Hematopoietic multipotent progenitor cell treated with erythropoietin and hydrocortisone succinate and interleukin-3 and kit ligand, for 8 days (in vitro differentiated cells): ENCODE results near the gene SORCS2.

Experiments used
- DNase-seq: peaks from one replicate; pipeline ENCODE4 v3.0.0-alpha.2; 2015

Gene SORCS2

DNA sequence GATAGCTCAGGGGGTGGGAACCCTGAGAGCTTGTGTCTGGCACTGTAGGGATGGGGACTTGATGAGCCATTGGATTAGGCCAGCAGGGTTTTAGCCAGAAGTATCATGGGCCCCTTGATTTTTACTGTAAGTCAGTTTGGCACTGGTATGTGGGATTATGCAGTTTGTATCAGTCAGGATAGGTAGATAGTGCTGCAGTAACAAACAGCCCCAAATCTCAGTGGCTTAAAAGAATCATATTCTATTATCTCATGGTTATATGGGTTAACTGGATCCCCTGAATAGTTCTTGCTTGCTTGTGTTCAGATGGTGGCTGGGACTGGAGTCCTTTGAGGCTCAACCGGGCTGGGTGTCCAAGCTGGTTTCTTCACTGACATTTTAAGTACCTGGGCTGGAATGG lies 56.5 kb downstream of the SORCS2 start:
- DNase-seq, result no peak

DNA sequence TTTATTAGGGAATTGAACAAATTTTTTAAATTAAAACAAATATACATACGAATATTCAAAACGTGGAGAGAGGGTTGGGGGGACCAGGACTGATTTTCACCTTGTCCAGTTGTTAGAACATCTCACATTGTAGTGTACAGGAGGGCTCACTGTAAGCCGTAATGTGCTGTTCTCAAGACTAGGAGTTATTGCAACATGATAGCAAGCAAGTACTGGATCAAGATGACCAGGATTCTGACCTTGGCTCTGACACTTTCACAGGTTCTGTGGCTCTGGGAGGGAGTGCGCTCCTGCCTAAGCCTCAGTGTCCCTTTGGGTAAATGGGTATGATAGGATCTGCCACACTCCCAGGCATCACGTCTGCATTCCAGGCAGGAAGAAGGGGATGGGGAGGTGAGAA lies 59.0 kb downstream of the SORCS2 start:
- no peak for DNase-seq

DNA sequence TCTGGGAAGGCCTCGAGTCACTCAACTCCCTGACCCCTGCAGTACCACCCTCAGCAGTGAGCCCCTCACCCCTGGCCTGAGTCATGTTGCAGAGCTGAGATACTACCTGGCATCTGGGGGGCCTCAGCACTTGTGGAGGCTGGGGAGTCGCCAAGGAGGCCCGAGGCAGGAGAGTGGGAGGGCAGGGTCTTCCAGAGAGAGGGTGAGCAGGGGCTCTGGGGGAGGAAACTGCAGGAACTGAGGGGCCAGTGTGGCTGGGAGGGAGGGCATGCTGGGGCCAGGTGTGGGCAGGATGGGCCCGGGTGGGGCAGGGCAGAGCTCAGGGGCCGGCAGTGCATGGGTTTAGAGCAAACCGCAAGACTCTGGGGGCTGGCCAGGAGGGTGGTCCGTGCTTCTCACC lies 59.7 kb downstream of the SORCS2 start:
- no peak for DNase-seq

DNA sequence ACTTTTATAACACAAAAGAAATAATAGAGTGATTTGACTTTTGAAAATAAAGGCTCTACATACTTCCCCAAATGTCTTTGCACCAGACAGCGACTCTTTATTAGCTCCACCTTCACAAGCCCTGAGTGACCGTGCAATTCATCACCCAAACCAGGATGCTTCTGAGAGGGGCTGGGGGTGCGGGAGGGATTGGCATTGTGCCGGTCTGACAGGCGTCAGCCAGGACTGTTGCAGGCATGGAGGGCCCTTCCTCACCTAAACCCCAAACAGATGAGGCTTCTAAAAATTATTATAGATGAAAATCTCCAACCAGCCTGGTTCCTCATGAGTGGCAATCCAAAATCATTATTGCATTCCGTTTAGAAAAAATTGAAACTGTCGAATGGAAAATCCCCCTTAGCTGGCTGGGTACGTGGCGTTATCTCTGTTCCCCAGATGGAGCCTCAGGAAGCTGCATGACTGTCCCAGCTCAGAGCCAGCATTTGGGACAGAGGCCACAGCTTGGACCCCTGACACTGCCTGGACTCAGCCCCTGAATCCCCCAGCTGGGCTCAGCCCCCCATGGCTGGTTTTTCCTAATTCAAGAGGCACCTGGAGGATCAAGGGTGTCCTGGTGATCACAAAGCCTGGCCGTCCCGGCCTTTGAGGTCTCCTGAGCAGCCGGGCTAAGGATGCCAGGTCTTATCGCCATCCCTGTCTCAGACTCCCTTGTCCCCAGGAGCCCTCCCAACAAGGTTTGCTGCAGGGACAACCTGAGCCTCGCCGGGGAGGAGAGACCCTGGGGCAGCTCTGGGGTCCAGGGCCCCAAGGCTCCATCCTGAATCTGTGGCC lies 60.4 kb downstream of the SORCS2 start:
- DNase-seq, result peak; percentile 9

DNA sequence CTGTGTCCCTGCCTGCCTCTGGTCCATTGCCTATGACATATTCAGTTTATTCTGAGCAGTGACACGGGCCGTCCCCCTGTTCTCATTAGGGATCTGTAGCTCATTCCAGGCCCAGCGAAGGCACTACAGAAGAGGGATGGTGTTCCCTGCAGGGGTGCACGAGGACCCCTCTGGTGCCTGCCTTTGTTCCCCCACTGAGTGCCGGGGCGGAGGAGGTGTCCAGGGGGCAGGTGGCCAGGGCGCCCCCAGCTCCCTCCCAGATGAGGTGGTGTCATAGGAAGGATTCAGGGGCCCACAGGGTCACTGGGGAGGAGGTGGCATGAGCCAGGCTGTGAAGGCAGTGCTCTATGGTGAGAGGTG lies 61.0 kb downstream of the SORCS2 start:
- DNase-seq, result no peak

DNA sequence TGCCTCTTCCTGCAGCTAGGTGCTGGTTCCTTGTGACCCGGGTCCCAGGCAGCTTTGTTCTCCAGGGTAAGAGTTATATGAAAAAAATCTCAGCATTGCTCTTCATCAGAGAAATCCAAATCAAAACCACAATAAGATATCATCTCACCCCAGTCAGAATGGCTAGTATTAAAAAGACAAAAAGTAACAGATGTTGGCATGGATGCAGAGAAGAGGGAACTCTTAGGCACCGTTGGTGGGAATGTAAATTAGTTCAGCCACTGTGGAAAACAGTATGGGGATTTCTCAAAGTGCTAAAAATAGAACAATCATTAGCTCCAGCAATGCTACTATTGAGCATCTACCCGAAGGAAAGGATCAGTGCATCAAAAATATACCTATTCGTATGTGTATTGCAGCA lies 61.5 kb downstream of the SORCS2 start:
- DNase-seq, result no peak

DNA sequence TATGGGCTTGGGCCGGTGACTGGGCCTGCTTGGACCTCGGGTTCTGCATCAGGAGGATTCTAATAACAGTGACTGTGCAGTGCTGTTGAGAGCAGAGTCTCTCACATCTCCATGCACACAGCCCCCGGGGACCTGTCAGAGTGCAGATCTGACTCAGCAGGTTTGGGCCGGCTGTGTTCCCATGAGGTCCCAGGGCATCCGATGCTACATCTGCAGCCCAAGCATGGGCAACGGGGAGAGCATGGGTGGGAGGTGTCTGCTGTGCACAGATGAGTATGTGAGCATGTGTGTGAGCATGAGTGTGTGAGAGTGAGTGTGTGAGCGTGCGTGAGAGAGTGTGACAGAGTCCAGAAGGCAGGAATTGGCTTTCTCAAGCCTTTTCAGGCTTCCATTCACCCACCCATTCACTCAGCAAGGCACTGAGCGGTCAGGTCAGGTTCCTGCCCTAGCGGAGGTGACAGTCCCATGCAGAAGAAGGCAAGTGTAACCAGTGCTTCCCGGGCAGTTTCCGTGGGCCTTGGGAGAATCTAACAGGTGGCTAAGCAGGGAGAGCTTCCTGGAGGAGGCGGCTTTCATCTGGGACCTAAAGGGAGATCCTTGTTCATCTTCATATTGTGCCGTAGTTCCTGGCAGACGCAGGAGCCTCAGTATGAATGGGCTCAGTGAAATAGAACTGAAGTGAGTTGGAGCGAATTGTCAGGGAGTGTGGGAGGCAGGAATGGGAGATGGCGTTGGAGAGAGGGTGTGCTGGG lies 62.6 kb downstream of the SORCS2 start:
- DNase-seq, result no peak

DNA sequence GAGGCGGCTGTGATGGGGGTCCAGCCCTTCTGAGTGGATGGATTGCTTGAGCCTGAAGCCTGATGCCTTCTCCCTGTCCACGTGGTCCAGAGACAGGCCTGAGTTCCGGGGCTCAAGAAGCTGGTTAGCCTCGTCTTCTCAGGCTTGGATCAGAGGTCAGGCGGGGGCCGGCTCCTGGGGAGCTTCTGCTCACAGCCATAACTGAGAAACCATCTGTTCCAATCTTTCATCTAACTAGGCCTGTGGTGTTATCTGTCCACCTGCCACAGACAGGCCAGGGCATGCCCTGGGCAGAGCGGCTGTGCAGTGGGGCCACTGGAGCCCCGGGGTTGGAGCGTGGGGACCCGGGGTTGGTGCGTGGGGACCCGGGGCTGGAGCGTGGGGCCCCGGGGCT lies 63.1 kb downstream of the SORCS2 start:
- DNase-seq, result peak; percentile 5

DNA sequence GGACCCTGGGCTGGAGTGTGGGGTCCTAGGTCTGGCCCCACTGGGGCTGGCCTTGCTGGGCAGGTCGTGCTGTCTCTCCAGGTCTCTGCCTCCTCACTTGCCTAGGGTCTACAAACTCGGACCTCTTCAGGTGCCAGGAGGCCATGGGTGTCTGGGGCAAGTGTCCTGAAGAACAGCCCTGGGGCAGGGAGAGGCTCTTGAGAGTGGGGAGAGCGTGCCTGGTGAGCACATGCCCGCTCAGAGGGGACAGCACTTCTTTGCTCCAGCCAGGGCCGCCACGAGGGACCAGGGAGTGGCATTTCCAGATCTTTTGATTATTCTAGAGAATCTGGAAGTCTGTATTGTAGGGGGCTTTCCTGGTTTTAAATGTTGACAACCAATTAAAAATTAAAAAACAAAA lies 63.7 kb downstream of the SORCS2 start:
- no peak for DNase-seq

DNA sequence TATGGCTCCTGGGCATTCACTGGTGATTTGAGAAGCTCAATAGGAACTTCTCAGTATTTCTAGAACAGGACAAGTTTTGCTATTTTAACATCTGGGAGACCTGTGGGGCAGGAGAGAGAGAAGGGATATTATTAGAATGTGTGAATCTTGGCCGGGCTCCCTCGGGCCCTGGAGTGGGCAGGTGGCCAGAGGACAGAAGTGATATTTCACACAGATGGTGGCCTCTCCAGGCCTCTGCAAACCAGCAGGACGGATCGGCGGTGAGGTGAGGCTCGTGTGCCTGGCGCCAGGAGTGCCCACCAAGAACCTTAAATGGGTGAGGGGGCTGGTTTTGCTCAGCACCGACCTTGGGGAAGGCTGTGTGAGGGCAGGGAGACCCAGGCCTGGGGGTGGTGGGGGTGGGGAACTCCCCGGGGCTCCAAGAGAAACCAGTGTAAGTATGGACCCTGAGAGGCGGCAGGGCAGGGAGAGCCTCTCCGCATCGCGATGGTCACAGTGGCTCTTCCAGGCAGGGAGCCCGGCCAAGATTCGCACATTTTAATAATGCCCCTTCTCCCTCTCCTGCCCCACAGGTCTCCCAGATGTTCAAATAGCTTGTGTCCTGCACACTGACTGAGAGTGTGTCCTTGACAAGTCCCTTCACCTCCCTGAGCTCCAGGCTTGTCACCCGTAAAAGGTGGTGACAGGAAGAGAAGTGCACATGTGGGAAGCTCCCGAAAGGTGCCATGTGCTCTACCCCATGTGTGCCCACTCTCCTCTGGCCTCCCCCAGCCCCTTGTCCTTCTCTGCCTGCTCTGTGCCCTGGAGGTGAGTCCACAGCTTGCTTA lies 64.9 kb downstream of the SORCS2 start:
- DNase-seq, result no peak

DNA sequence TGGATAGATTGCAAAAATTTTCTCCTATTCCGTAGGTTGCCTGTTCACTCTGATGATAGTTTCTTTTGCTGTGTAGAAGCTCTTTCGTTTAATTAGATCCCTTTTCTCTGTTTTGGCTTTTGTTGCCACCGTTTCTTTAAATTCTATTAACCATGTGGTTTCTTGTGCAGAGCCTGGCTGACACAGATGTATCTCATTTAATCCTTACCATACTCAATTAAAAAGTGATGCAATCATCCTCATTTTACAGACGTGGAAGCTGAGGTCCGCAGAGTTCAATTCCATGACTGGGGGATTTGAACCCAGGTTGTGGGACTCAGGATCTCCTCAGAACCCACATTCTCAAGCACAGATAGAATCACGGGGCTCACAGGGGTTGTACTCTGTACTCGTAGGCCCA lies 66.7 kb downstream of the SORCS2 start:
- no peak for DNase-seq

DNA sequence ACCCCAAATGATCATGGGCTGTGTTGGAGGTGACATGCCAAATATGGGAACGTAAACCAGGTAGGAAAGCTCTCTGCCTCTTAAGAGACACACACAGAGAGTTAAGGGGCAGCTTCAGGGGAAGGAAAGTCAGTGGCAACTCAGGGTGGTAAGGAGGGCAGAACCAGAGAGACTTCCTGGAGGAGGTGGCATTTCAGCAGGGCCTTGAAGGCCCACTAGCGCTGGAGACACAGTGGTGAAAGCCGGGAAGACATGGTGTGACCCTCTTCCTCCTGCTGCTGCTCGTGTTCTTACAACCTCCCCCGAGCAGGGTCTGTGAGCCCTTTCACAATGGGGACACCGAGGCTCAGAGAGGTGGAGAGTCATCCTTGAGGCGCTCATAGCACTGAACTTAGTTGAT lies 68.2 kb downstream of the SORCS2 start:
- DNase-seq, result no peak

DNA sequence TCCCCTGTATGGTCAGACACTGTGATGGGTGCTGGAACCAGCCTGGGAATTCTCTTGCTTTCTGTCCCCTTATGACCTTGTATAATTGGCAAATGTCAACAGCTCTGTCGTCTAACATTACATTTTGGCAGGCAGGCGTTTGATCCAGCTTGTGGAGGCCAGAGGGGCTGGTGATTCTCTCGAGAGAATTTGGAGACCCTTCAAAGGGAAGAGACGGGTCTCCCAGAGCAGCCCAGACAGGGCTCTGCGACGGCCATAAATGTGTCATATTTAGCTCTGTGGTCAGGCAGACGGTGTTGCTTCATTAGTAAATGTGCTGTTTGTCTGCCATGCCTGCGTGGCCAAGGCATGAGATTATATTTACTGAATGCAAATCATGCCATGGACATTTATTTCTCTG lies 68.7 kb downstream of the SORCS2 start:
- DNase-seq, result no peak

DNA sequence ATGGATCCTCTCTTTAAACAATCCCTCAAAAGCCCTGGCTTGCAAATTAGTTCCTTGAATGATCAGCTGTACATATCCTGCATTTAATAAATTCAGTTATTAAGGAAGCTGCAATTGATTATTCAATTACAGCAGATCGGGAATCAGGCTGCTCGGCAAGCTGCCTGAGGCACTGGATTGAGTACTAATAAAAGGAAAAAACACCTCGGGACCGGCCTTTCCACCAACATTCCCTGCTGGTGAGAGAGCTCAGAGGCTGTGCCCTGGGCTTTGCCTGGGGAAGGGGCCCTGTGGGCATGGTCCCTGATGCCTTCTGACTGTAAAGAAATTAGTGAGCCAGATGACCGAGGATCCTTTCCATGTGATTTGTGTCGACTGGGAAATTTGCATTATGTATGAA lies 69.2 kb downstream of the SORCS2 start:
- no peak for DNase-seq

DNA sequence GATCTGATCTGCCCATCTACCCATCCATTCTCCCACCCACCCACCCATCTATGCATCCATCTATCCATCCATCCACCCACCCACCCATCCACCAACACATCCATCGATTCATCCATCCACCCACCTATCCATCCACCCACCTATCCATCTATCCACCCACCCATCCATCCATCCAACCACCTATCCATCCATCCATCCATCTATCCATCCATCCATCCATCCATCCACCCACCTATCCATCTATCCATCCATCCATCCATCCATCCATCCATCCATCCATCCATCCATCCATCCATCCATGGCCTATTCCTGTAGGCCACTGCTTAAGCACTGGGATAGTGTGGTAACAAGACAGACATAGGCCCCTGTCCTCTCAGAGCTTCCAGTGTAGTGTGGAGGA lies 69.8 kb downstream of the SORCS2 start:
- DNase-seq, result no peak

DNA sequence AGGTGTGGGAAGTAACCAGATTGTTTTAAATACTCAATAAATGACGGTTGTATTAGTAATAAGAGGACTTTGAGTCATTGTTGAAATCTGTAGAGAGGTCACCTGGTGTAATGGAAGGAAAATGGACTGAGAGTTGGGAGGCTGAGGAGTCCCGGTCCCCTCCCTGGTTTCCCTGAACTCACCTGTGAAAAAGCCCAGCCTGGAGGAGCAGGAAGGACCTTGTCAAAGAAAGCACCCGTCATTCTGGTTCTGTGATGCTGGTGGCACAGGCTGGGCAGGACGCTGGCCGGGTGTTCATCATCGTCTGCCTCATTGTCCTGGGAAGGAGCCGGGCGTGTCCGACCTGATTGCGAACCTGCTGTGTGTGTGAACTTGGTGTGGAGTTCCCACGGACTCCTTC lies 70.8 kb downstream of the SORCS2 start:
- DNase-seq, result no peak

DNA sequence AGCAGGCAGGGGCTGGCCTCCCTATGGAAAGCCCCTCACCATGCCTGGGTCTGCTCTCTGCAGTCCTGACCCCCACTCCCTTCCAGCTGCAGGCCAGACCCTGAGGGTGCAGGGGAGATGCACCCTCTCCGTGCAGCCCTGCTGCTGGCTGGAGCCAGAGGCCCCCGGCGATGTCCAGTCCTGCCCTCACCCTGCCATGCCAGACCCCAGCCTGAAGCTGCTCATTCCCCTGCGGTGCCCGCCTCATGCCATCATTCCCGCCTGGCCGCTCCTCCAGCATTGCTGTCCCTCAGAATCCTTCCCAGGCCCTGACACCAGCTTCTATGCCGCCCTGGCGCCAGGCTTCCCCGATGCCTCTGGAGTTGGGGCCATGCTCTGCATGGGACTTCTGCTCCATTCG lies 72.4 kb downstream of the SORCS2 start:
- no peak for DNase-seq

DNA sequence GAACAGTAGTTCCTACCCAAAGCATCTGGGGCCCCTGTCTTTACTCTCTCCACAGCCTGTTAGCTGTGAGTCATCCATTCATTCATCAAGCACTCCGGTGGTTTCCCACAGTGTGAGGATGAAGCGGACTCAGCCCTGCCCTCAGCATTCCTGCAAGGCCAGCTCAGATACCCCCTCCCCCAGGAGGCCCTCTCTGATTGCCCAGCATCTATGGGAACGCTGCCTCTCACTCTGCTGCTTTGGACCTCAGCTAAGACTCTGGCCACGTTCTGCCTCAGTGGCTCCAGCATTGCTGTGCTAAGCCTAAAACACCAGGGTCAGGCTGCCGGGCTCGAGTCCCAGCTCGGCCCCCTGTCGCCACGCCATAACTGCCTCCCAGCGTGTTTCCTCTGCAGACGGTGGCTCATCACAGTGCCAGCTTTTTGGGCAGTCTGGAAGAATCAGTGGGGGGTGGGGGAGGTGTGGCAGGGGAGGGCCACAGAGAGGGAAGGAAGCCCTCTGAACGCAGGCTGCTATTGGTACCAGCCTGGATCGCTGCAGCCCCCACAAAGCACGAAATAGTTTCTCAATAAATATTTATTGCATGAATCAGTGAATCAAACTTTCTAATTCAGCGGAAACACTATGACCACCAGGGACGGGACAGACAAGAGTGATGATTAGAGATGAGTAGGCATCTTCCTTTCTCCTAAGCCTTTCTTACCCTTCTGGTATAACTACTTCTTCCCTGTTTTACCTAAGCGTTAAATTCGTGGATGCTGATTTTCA lies 74.4 kb downstream of the SORCS2 start:
- no peak for DNase-seq

DNA sequence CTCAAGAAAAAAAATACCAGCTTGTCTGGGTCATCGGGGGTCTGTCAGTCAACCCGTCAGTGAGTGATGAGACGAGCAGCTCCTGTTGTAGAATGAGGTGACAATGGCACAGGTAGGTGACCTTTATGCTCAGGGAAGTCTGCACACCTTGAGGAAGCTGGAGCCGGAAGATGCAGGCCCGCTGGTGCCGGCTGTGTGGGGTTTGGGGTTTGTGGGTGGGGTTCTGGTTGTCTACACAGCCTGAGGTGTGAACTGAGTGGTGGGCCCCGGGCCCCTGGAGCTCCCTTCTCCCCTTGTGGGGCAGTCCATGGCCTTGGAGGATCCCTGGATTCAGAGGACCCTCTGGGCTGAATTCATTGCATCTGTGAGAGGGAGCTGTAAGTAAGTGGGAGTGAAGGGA lies 75.5 kb downstream of the SORCS2 start:
- DNase-seq, result no peak

DNA sequence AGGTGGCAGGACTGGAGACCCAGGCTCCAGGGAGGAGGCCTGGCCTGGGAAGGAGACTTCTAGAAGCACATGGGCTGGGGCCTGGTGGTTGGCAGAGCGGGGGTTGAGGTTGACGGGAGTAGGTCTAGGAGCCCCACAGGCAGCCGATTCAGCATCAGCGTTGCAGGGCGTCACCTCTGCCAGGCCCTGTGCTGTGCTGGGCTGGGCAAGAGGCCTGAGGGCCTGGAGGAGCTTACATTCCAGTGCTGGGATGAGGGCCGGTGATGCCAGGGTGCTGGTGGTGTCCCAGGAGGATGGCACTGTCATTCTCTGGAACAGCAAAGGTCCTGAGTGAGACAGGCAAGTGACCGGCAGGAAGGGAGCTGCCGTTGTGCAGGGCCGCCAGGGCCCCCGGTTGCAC lies 76.6 kb downstream of the SORCS2 start:
- no peak for DNase-seq

DNA sequence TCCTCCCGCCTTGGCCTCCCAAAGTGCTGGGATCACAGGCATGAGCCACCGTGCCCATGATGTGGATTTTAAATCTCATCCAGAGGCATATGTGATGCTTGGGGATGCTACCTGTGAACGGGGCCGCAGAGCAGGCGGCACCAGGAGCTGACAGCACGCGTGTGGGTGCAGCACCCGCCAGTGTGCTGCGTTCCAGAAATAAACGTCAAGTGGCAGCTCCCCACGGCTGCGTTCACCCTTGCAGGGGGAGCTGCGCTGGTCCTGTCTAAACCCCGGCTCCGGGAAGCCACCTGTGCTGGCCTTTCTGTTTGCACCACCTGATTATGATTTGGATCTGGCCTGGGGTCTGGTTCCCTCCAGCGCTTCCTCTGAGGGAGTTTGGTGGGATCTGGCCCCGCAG lies 77.8 kb downstream of the SORCS2 start:
- DNase-seq, result no peak

DNA sequence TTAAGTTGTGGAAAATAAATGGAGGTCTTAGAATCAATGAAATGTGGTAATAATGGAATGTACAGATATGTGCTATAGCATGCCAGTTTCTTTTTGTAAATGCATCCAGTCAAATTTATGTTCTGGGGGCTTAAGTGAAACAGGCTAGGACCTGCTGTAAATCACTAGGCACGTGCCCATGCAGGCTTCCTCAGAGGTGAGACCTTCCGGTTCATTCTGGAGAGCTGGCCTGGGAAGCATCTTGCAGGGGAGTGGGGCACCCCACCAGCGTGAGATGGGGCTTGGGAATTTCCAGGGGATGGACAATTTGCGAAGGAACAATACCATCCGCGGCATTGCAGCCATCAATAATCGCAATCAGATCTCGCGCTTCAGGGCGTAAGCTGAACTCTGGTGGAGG lies 80.1 kb downstream of the SORCS2 start:
- DNase-seq, result no peak

DNA sequence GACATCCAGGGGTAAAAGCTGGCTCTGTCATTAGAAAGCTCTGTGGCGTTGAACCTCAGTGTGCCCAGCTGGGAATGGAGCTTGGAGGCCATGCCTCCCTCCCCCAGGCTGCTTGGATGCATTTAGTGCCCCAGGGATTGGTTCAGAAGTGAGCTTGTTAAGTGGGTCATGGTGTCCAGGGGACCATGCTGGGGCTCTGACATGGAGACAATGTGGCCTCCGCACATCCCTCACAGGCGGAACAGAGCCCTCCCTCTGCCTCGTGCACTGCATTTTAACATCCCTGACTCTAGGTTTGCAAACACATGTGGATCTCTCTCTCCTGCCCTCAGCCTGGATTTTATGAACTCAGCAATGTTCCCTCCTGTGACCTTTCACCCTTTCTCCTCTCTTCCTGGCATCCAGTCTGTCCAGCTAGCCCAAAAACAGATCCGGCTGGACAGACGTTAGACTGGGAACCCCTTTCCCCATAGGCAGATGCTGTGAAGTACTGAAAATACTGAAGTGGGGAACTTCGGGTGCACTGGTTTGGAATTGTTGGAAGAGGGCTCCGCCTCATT lies 81.5 kb downstream of the SORCS2 start:
- no peak for DNase-seq
